GM18907 (cell line): Measurements from ENCODE around the gene ASCC1.

ENCODE experiments used
- ATAC-seq: cut with Tn5 transposase; IDR thresholded peaks from one replicate; pipeline ENCODE4 v1.9.1; 2021; ENCODE audit warnings: mild to moderate bottlenecking, moderate library complexity; ENCODE audit not compliant: unreplicated experiment

ASCC1 gene

DNA sequence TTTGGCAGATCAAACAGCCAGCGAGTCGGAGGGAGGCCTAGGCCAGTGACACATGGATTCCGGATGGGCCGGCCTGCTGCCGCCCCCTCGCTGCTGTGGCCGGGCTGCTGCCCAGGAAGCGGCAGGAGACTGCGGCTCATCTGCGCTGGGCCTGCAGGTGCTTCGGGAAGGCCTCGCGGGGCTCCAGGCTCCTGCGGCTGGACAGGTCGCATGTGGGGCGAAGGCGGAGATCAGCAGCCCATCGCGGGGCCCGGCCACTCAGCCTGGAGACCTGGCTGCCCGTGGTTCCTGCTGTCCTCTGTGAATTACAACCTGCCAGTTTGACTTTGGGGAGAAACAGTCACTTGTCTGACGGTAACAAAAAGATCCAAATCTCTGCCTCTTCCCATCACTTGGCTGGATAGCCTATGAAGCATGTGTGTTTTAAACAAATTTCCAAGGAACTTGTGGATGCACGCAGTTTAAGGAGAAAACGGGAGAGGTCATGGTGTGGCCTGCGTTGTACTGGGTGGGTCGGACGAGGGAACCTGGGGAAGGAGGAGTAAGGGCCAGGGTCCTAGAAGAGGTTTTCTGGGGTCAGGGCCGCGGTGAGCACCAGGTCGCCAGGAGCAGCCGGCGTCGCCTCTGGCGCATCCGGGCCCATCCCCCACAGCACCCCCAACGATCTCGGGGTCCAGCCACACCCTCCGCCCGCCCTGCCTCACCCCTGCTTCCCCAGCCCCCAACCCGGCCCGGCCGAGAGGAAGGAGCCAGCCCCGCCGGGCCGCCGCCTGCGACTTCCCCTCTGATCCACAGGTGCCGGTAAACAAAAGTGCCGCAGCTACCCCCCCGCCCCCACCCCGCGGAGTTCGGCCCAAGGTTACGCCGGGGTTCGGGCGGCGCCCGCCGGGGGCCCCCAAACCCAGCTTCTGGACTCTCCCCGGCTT, 129.3 kb downstream of the ASCC1 start:
- no peak for ATAC-seq

GRCh38 chr10:72085864-72086465, 130.1 kb downstream of the ASCC1 start:
- no peak for ATAC-seq

GRCh38 chr10:72085166-72085565, 130.9 kb downstream of the ASCC1 start:
- ATAC-seq = no peak

GRCh38 chr10:72083790-72084459, 132.2 kb downstream of the ASCC1 start:
- no peak for ATAC-seq

- no peak for ATAC-seq
These were observed 133.0 kb downstream of the ASCC1 start for GRCh38 chr10:72082856-72083789.

GRCh38 chr10:72081772-72082590, 134.1 kb downstream of the ASCC1 start:
- ATAC-seq = no peak

DNA sequence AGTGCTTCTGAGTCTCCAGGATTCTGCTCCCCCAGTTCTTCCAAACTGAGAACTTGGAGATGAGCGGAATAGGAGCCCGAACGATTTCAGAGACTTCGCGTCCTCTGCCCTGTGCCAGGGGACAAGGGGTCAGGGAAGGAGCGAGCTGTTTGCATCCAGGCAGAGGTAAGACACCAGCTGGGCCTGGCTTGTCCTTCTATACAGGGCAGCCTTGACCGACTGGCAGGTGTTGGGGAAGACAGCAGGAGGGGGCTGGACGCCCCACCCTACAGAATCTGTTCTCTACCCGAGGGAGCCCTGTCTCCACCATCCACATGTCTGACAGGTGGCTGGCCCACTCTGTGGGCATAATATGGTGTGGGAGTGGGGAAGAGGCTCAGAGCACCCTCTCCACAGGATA, 134.9 kb downstream of the ASCC1 start:
- no peak for ATAC-seq

GRCh38 chr10:72080042-72080975, 135.8 kb downstream of the ASCC1 start:
- no peak for ATAC-seq

DNA sequence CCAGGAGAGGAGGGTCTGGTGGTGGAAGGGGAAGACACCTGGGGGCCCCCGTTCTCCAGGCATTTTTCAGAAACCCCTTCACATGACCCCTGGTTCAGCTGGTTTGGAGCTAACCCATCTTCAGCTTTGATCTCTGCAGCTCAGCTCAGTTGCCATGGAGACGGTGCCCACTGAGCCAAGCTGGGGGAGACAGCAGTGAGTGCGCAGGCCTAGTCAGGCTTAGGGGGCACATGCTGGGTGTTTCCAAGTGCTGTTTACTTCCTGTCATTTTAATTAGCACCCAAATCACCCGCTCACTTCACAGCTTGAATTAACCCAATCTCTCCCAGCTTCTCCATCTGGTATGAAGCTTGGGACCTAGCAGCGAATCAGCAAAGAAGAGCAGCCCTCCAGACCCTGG, 136.7 kb downstream of the ASCC1 start:
- no peak for ATAC-seq

- ATAC-seq = no peak
These were observed 138.6 kb downstream of the ASCC1 start for GRCh38 chr10:72077275-72077990.

DNA sequence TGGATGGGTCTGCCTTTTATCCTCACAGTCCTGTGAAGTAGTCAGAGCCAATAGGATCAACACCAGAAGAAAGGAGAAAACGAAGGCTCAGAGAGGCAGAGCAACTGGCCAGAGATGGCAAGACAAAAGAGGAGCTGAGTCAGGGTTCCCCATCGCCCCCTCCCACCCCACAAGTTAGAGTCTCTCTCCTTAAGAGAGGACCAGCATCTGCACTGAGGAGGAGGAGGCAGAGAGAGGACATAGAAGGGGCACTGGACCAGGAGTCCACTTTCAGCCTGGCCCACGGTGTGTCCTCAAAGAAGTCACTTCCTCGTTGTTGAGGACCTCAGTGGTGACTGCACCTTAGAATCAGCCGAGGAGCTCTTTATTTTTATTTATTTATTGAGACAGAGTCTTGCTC, 139.3 kb downstream of the ASCC1 start:
- no peak for ATAC-seq

DNA sequence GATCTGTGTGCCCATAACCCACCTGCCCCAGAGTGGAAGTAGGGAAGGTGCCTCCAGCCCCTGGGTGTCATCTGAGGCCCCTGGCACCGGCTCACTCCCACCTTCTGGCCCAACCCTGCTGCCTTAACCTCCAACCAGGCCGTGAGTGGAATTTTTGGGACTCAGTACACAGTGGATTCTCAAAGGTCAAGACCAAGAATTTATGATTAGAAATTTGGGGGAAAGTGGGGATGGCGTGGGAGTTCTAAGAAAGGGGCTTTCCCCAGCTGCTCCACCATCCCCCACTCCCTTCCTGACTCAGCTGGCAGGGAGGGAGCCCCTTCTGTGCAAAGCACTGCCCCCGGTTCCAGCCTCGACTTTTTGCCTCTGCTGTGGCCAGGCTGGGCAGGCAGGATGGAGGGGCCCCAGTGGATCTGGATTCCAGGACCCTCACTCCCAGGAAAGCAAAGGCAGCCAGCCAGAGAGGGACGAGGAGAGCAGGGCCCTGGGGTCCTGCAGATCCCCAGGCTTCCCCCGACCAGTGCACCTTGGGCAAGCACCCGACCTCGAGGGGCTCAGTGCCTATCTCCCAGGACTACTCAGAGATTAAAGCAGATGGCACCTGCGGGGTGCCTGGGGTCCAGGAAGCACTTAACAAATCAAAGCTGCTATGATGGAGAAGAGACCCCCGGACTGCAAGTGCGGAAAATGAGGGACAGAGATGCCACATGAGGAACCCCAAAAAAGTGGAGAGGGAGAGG, 140.5 kb downstream of the ASCC1 start:
- ATAC-seq = no peak

DNA sequence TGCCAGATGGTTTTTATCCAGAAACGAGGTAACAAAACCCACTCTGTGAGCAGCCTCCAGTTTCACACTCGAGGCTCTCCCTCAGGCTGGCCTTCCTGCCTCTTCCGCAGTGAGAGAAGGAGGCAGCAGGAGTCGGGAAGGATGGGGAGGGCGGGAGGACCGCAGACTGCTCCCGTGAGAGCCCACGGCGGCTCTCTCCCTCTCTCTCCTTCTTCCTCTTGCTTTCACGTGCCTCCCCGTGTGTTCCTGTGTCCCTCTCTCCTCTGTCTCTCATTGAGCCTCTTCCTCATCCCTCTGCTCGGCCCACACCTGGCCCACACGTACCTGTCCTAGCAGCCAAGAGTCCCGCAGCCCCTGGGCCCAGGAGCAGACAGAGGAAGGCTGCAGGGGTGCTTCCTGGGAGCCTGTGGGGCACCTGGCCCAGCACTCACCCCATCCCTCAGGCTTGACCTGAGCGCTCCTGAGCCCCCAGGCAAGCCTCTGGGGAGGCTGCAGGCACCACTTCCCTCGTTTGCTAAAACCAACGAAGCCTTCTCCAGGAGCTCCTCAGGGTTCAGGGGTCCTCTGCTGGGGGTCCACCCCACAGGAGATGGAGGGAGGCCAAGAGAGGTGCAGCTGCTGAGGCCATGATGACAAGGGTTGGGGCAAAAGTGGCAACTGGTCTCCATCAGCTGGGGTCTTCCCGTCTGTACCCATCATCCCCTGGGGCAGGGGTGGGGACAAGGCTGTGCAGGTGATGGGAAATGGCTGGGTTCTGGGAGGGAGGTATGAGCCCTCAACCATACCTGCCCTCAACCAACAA, 141.3 kb downstream of the ASCC1 start:
- no peak for ATAC-seq

DNA sequence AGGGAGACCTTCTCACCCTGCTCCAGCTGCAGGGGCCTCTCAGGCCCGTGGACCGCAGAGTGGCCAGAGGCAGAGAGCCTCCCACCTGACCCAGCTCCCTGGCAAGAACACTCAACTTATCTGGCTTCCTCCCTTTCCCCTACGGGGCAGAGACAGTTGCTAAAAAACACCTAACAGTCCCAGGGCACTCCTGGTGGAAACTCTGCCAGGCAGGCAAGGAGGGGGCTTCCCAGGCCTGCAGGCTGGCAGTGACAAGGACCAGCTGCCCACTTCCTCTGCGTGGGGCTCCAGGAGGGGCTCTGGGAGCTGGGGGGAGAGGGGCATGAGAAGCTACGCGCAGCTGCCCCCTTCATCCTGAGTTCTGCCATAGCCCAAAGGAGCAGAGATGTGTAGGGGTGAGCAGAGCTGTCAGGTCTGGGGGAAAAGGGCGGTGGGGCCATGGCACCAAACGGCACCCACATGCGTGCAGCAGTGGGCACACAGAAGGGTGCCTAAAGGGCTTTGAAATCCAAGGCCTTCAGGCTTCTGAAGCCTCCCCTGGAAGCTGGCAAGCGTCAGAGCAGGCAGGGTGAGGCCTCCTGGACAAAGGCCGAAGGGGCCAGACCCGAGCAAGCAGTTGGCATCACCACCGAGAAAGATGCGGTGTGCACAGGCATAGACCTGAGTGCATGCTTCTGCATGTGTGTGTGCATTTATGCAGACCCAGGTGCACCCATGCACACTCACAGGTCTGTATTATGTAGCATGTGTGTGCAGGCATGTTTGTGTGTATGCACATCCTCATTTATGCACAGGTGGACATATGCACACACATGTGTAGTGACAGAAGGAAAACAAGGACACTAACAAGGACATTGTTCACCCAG, 142.1 kb downstream of the ASCC1 start:
- ATAC-seq = no peak

GRCh38 chr10:72072639-72073038, 143.4 kb downstream of the ASCC1 start:
- no peak for ATAC-seq

GRCh38 chr10:72072046-72072445, 144.0 kb downstream of the ASCC1 start:
- ATAC-seq = no peak
